NB4 (cell line): Measurements from ENCODE around the gene KLF7.

ENCODE experiments used
- MAX ChIP-seq: IDR thresholded peaks from 2 replicates; pipeline ENCODE4 v1.6.1; 2011; ENCODE audit warnings: low read depth, low read length
- MYC ChIP-seq: IDR thresholded peaks from 2 replicates; pipeline ENCODE4 v1.6.1; 2011; ENCODE audit warnings: low read depth, low read length
- POLR2A ChIP-seq: IDR thresholded peaks from 2 replicates; pipeline ENCODE4 v1.6.1; 2011; ENCODE audit warnings: mild to moderate bottlenecking; ENCODE audit not compliant: insufficient read length; ENCODE audit errors: extremely low read depth
- TF ChIP-seq, protein P1 (sequence below): IDR thresholded peaks from one replicate; pipeline ENCODE4 v1.5.1; 2012; ENCODE audit warnings: low read depth, low read length

GRCh38 chr2:207183506-207183905 lies 17.8 kb upstream of the KLF7 start:
- TF ChIP-seq, protein P1, sequence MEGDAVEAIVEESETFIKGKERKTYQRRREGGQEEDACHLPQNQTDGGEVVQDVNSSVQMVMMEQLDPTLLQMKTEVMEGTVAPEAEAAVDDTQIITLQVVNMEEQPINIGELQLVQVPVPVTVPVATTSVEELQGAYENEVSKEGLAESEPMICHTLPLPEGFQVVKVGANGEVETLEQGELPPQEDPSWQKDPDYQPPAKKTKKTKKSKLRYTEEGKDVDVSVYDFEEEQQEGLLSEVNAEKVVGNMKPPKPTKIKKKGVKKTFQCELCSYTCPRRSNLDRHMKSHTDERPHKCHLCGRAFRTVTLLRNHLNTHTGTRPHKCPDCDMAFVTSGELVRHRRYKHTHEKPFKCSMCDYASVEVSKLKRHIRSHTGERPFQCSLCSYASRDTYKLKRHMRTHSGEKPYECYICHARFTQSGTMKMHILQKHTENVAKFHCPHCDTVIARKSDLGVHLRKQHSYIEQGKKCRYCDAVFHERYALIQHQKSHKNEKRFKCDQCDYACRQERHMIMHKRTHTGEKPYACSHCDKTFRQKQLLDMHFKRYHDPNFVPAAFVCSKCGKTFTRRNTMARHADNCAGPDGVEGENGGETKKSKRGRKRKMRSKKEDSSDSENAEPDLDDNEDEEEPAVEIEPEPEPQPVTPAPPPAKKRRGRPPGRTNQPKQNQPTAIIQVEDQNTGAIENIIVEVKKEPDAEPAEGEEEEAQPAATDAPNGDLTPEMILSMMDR = no peak
- TF ChIP-seq POLR2A (no peak), MAX (no peak), MYC (no peak)
